Liver (tissue), 3 donors: ENCODE data around the gene UBR1.
"Not testable (repeated sequence)": the region's sequence is repeated elsewhere in the genome, so short reads cannot be mapped to it uniquely, and the experiment has no call there.

Experiments
- EGR1 ChIP-seq, 2 donors: IDR thresholded peaks; 2 replicates each; pipeline ENCODE4 v1.6.1; 2016 to 2018; ENCODE audit warnings: antibody characterized with exemption in 2 of 2, low read depth in 2 of 2
- FOXA1 ChIP-seq: IDR thresholded peaks from 2 replicates; pipeline ENCODE4 v1.6.1; 2016; ENCODE audit warnings: antibody characterized with exemption
- GABPA ChIP-seq, 2 donors: IDR thresholded peaks in 1 of 2; conservative IDR thresholded peaks in 1 of 2; 2 replicates each; pipeline ENCODE4 v1.6.1; 2016; ENCODE audit warnings: antibody characterized with exemption in 2 of 2, mild to moderate bottlenecking in 1 of 2, moderate library complexity in 1 of 2
- JUND ChIP-seq, 2 donors: IDR thresholded peaks; 2 replicates each; pipeline ENCODE4 v1.6.1; 2016; ENCODE audit warnings: antibody characterized with exemption in 2 of 2
- RAD21 ChIP-seq, 2 donors: IDR thresholded peaks; 2 replicates each; pipeline ENCODE4 v1.6.1; 2016; ENCODE audit warnings: antibody characterized with exemption in 2 of 2, mild to moderate bottlenecking in 2 of 2
- TAF1 ChIP-seq: conservative IDR thresholded peaks from 2 replicates; pipeline ENCODE4 v1.6.1; 2016; ENCODE audit warnings: antibody characterized with exemption, mild to moderate bottlenecking
- YY1 ChIP-seq: IDR thresholded peaks from 2 replicates; pipeline ENCODE4 v1.6.1; 2016; ENCODE audit warnings: antibody characterized with exemption, mild to moderate bottlenecking
- TF ChIP-seq, protein P1 (sequence below): fragments of 150-350 bp; IDR thresholded peaks from 2 replicates; pipeline ENCODE4 v1.5.1; 2017; ENCODE audit warnings: improper control_type of control experiment, low read depth, low read length; ENCODE audit not compliant: missing input control
- TF ChIP-seq, protein P2 (sequence below): IDR thresholded peaks from 2 replicates; pipeline ENCODE4 v1.6.1; 2016; ENCODE audit warnings: antibody characterized with exemption, mild to moderate bottlenecking
- TF ChIP-seq, protein P3 (sequence below): IDR thresholded peaks from 2 replicates; pipeline ENCODE4 v1.6.1; 2016; ENCODE audit warnings: antibody characterized with exemption
- donor health status: healthy.
- donor health status: healthy.

DNA sequence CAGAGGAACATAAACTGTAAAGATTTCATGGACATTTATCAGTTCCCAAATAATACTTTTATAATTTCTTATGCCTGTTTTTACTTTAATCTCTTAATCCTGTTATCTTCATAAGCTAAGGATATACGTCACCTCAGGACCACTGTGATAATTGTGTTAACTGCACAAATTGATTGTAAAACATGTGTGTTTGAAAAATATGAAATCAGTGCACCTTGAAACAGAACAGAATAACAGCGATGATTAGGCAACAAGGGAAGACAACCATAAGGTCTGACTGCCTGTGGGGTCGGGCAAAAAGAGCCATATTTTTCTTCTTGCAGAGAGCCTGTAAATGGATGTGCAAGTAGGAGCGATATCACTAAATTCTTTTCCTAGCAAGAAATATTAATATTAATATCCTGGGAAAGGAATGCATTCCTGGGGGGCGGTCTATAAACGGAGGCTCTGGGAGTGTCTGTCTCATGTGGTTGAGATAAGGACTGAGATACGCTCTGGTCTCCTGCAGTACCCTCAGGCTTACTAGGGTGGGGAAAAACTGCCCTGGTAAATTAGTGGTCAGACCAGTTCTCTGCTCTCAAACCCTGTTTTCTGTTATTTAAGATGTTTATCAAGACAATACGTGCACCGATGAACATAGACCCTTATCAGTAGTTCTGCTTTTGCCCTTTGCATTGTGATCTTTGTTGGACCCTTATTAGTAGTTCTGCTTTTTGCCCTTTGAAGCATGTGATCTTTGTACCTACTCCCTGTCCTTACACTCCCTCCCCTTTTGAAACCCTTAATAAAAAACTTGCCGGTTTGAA is 22.5 kb upstream of the UBR1 start:
- TF ChIP-seq GABPA (IDR thresholded peaks at IDR 0.05 in 1 of 2, conservative IDR thresholded peaks at IDR 0.05 in 1 of 2); EGR1 (IDR thresholded peaks at IDR 0.05; ENCODE audit: low read depth in 2 of 2); RAD21 (IDR thresholded peaks at IDR 0.05); TAF1; YY1; JUND (IDR thresholded peaks at IDR 0.05); FOXA1: not testable (repeated sequence)
- TF ChIP-seq, protein P1, sequence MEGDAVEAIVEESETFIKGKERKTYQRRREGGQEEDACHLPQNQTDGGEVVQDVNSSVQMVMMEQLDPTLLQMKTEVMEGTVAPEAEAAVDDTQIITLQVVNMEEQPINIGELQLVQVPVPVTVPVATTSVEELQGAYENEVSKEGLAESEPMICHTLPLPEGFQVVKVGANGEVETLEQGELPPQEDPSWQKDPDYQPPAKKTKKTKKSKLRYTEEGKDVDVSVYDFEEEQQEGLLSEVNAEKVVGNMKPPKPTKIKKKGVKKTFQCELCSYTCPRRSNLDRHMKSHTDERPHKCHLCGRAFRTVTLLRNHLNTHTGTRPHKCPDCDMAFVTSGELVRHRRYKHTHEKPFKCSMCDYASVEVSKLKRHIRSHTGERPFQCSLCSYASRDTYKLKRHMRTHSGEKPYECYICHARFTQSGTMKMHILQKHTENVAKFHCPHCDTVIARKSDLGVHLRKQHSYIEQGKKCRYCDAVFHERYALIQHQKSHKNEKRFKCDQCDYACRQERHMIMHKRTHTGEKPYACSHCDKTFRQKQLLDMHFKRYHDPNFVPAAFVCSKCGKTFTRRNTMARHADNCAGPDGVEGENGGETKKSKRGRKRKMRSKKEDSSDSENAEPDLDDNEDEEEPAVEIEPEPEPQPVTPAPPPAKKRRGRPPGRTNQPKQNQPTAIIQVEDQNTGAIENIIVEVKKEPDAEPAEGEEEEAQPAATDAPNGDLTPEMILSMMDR: not testable (repeated sequence)
- TF ChIP-seq, protein P2, sequence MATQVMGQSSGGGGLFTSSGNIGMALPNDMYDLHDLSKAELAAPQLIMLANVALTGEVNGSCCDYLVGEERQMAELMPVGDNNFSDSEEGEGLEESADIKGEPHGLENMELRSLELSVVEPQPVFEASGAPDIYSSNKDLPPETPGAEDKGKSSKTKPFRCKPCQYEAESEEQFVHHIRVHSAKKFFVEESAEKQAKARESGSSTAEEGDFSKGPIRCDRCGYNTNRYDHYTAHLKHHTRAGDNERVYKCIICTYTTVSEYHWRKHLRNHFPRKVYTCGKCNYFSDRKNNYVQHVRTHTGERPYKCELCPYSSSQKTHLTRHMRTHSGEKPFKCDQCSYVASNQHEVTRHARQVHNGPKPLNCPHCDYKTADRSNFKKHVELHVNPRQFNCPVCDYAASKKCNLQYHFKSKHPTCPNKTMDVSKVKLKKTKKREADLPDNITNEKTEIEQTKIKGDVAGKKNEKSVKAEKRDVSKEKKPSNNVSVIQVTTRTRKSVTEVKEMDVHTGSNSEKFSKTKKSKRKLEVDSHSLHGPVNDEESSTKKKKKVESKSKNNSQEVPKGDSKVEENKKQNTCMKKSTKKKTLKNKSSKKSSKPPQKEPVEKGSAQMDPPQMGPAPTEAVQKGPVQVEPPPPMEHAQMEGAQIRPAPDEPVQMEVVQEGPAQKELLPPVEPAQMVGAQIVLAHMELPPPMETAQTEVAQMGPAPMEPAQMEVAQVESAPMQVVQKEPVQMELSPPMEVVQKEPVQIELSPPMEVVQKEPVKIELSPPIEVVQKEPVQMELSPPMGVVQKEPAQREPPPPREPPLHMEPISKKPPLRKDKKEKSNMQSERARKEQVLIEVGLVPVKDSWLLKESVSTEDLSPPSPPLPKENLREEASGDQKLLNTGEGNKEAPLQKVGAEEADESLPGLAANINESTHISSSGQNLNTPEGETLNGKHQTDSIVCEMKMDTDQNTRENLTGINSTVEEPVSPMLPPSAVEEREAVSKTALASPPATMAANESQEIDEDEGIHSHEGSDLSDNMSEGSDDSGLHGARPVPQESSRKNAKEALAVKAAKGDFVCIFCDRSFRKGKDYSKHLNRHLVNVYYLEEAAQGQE: not testable (repeated sequence)
- TF ChIP-seq, protein P3, sequence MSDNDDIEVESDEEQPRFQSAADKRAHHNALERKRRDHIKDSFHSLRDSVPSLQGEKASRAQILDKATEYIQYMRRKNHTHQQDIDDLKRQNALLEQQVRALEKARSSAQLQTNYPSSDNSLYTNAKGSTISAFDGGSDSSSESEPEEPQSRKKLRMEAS: not testable (repeated sequence)
